ENCODE data around the gene UBQLN4.
A peak's percentile ranks its signal among the peaks of the same experiment; 100 is the strongest.

DNA sequence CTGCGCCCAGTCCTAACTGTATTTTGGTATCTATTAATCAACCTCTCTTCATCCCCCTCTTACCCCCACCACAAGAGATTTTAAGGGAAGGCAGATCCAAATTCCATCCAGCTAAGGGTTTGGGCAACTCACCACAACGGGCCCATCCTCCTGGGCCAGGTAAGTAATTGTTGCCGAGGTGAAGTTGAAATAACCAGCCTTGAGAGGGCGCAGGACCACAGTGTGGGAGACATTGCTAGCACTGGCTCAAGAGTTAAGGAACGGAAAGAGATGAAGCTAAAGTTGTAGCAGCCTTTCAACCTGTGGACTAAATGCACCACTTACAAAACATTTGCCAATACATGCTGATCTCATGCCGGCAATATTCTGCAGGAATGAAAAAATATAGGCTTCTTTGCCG, 38.8 kb downstream of the UBQLN4 start:
- TF ChIP-seq, protein P1, sequence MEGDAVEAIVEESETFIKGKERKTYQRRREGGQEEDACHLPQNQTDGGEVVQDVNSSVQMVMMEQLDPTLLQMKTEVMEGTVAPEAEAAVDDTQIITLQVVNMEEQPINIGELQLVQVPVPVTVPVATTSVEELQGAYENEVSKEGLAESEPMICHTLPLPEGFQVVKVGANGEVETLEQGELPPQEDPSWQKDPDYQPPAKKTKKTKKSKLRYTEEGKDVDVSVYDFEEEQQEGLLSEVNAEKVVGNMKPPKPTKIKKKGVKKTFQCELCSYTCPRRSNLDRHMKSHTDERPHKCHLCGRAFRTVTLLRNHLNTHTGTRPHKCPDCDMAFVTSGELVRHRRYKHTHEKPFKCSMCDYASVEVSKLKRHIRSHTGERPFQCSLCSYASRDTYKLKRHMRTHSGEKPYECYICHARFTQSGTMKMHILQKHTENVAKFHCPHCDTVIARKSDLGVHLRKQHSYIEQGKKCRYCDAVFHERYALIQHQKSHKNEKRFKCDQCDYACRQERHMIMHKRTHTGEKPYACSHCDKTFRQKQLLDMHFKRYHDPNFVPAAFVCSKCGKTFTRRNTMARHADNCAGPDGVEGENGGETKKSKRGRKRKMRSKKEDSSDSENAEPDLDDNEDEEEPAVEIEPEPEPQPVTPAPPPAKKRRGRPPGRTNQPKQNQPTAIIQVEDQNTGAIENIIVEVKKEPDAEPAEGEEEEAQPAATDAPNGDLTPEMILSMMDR (conservative IDR thresholded peaks at IDR 0.05; ENCODE audit: low read length), result 0 out of 2 replicates have a peak, but pooled peaks have one; percentile 18
- TF ChIP-seq EZH2phosphoT487 (IDR thresholded peaks at IDR 0.05; ENCODE audit: borderline replicate concordance, low read depth, low read length), result no peak
